Measurements from ENCODE around the gene PTPN20. TPM values are rescaled to one million over a fixed set of nuclear protein-coding genes. Genes with fewer than 3 reads are reported as not detected.

Gene PTPN20
- total RNA-seq, 1 donor from 2014 or later: 0.97 TPM

DNA sequence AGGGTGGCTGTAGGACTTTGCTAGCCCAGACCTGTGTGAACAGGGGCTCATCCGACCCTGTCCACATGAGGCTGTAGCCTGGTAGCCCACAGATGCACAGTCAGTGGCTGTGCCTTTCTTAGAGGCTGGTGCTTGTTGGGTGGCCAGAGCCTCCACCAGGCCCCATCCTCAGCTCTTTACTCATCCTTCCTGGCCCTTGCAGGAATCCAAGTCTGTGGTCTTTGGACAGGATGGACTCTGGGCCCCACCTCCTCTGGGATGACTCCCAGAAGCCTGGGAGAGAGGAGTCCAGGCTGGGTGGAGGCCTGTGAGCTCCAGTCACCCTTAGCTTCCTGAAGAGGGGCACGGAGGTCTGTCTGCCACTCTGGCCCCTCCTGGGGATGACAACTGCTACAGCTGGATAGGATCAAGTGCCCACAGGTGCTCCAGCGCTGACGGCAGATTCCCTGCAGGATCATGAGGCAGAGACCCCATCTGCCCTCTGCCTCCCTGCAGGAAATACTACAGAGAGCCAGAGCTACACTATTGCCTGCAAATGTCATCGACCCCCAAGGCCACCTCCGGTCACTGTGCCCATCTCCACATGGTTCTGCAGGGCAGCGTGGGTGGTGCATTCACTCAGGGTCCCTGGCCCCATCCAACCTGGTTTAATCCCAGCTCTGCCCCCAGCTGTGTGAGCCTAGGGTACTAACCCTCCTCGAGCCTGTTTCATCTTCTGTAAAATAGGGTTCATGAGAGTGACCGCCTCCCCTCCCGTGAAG is 114.5 kb downstream of the PTPN20 start:
- TF ChIP-seq CTCF (IDR thresholded peaks at IDR 0.05; ENCODE audit: unreplicated experiment): no peak
- Mint-ChIP-seq H3K4me3 (ENCODE audit: unreplicated experiment) (no peak overlapping the region), H3K4me1 (ENCODE audit: unreplicated experiment) (peaks cover 3% of the 10 kb centered on the region), H3K9me3 (ENCODE audit: unreplicated experiment) (no peaks in the 10 kb centered on the region), H3K27ac (ENCODE audit: unreplicated experiment) (no peak overlapping the region), H3K36me3 (ENCODE audit: low read depth, unreplicated experiment) (peaks cover 3% of the 10 kb centered on the region), H3K27me3 (ENCODE audit: unreplicated experiment) (peaks cover 10% of the 10 kb centered on the region)
- DNase-seq (ENCODE audit: low spot score): peak; percentile 2

GRCh38 chr10:47026301-47027107 is 115.3 kb downstream of the PTPN20 start:
- DNase-seq (ENCODE audit: low spot score): peak; percentile 2
- peaks cover 3% of the 10 kb centered on the region for H3K4me1 Mint-ChIP-seq (ENCODE audit: unreplicated experiment)
- H3K27ac Mint-ChIP-seq (ENCODE audit: unreplicated experiment): no peak overlapping the region
- no peaks in the 10 kb centered on the region for H3K9me3 Mint-ChIP-seq (ENCODE audit: unreplicated experiment)
- TF ChIP-seq CTCF (IDR thresholded peaks at IDR 0.05; ENCODE audit: unreplicated experiment): no peak
- peaks cover 3% of the 10 kb centered on the region for H3K36me3 Mint-ChIP-seq (ENCODE audit: low read depth, unreplicated experiment)
- no peak overlapping the region for H3K4me3 Mint-ChIP-seq (ENCODE audit: unreplicated experiment)
- peaks cover 10% of the 10 kb centered on the region for H3K27me3 Mint-ChIP-seq (ENCODE audit: unreplicated experiment)

- Mint-ChIP-seq H3K27ac (ENCODE audit: unreplicated experiment) (no peak overlapping the region), H3K36me3 (ENCODE audit: low read depth, unreplicated experiment) (no peaks in the 10 kb centered on the region), H3K9me3 (ENCODE audit: unreplicated experiment) (no peaks in the 10 kb centered on the region), H3K4me3 (ENCODE audit: unreplicated experiment) (no peak overlapping the region), H3K27me3 (ENCODE audit: unreplicated experiment) (peaks cover 10% of the 10 kb centered on the region), H3K4me1 (ENCODE audit: unreplicated experiment) (peaks cover 3% of the 10 kb centered on the region)
- DNase-seq (ENCODE audit: low spot score): peak; percentile 1
- no peak for TF ChIP-seq CTCF (IDR thresholded peaks at IDR 0.05; ENCODE audit: unreplicated experiment)
Measured at GRCh38 chr10:47027108-47027783, 116.0 kb downstream of the PTPN20 start.

- Mint-ChIP-seq H3K27ac (ENCODE audit: unreplicated experiment) (no peak overlapping the region), H3K9me3 (ENCODE audit: unreplicated experiment) (no peaks in the 10 kb centered on the region), H3K36me3 (ENCODE audit: low read depth, unreplicated experiment) (no peaks in the 10 kb centered on the region), H3K4me3 (ENCODE audit: unreplicated experiment) (no peak overlapping the region), H3K27me3 (ENCODE audit: unreplicated experiment) (peaks cover 10% of the 10 kb centered on the region), H3K4me1 (ENCODE audit: unreplicated experiment) (peaks cover 3% of the 10 kb centered on the region)
- TF ChIP-seq CTCF (IDR thresholded peaks at IDR 0.05; ENCODE audit: unreplicated experiment): no peak
- no peak for DNase-seq (ENCODE audit: low spot score)
Measured at GRCh38 chr10:47027784-47028260, 116.6 kb downstream of the PTPN20 start.
